Neural cell (in vitro differentiated cells): ENCODE measurements around the gene VPS37C. TPM values are rescaled to one million over a fixed set of nuclear protein-coding genes. Genes with fewer than 3 reads are reported as not detected.

Source experiments
- H2AFZ ChIP-seq: fragments of 200-600, 300-800 bp; sonication (generic), shearing (Covaris generic); 2 replicates; pipeline ENCODE4 v1.6.0; 2014; ENCODE audit warnings: low read depth, mild to moderate bottlenecking, antibody characterized with exemption, low read length, moderate library complexity
- H3F3A ChIP-seq: fragments of 200-600 bp; shearing (Covaris generic); 2 replicates; pipeline ENCODE4 v1.6.1; 2016; ENCODE audit warnings: mild to moderate bottlenecking, moderate library complexity, mixed read lengths, antibody characterized with exemption, low read length; ENCODE audit not compliant: insufficient read depth, poor library complexity, severe bottlenecking
- H3K27ac ChIP-seq: fragments of 200-600, 300-800 bp; sonication (generic), shearing (Covaris generic); 2 replicates; pipeline ENCODE4 v1.5.1; 2014; ENCODE audit warnings: mild to moderate bottlenecking, low read length, moderate library complexity
- H3K27me3 ChIP-seq: fragments of 300-800, 200-600 bp; sonication (generic), shearing (Covaris generic); 2 replicates; pipeline ENCODE4 v1.6.0; 2014; ENCODE audit warnings: mild to moderate bottlenecking, low read depth, low read length, moderate library complexity; ENCODE audit not compliant: insufficient read depth
- H3K36me3 ChIP-seq: fragments of 300-800, 200-600 bp; sonication (generic), shearing (Covaris generic); 2 replicates; pipeline ENCODE4 v1.5.1; 2014; ENCODE audit warnings: mild to moderate bottlenecking, antibody characterized with exemption, low read length, moderate library complexity; ENCODE audit not compliant: insufficient read depth
- H3K4me2 ChIP-seq: fragments of 300-800, 200-600 bp; sonication (generic), shearing (Covaris generic); 2 replicates; pipeline ENCODE4 v1.6.0; 2014; ENCODE audit warnings: mild to moderate bottlenecking, low read length
- H3K4me3 ChIP-seq: fragments of 300-800, 200-600 bp; sonication (generic), shearing (Covaris generic); 2 replicates; pipeline ENCODE4 v1.5.1; 2014; ENCODE audit warnings: mild to moderate bottlenecking, low read length, moderate library complexity
- H3K79me2 ChIP-seq: fragments of 200-600 bp; shearing (Covaris generic); replicated peaks from 2 replicates; pipeline ENCODE4 v1.6.0; 2014; ENCODE audit warnings: mild to moderate bottlenecking, low read length, moderate library complexity; ENCODE audit not compliant: insufficient read depth
- H3K9ac ChIP-seq: fragments of 300-800, 200-600 bp; sonication (generic), shearing (Covaris generic); 2 replicates; pipeline ENCODE4 v1.6.1; 2016; ENCODE audit warnings: mild to moderate bottlenecking, low read length, mixed read lengths
- H3K9me2 ChIP-seq: fragments of 200-600 bp; shearing (Covaris generic); 2 replicates; pipeline ENCODE4 v1.6.1; 2016; ENCODE audit warnings: mild to moderate bottlenecking, low read length, mixed read lengths; ENCODE audit not compliant: insufficient read depth
- H3K9me3 ChIP-seq: fragments of 200-600, 300-800 bp; sonication (generic), shearing (Covaris generic); 2 replicates; pipeline ENCODE4 v1.6.1; 2016; ENCODE audit warnings: mild to moderate bottlenecking, mixed run types, low read length, moderate library complexity, mixed read lengths
- H4K20me1 ChIP-seq: fragments of 200-600 bp; shearing (Covaris generic); 2 replicates; pipeline ENCODE4 v1.6.1; 2016; ENCODE audit warnings: mild to moderate bottlenecking, mixed run types; ENCODE audit not compliant: insufficient read depth
- EP300 ChIP-seq: fragments of 450-650 bp; conservative IDR thresholded peaks from 2 replicates; pipeline ENCODE4 v1.6.1; 2014; ENCODE audit warnings: antibody characterized with exemption, mild to moderate bottlenecking, moderate library complexity; ENCODE audit not compliant: poor library complexity, severe bottlenecking
- EZH2 ChIP-seq: fragments of 200-600, 300-800 bp; shearing (Covaris generic), sonication (generic); IDR thresholded peaks from 2 replicates; pipeline ENCODE4 v1.6.1; 2014; ENCODE audit warnings: antibody characterized with exemption, low read length, borderline replicate concordance, mild to moderate bottlenecking; ENCODE audit not compliant: insufficient read depth, poor library complexity, severe bottlenecking
- MXI1 ChIP-seq: fragments of 450-650 bp; conservative IDR thresholded peaks from 2 replicates; pipeline ENCODE4 v1.6.1; 2014; ENCODE audit warnings: antibody characterized with exemption, mild to moderate bottlenecking; ENCODE audit not compliant: poor library complexity, severe bottlenecking
- POLR2AphosphoS5 ChIP-seq: IDR thresholded peaks from 2 replicates; pipeline ENCODE4 v1.6.1; 2012
- RAD21 ChIP-seq: fragments of 450-650 bp; conservative IDR thresholded peaks from 2 replicates; pipeline ENCODE4 v1.6.1; 2014; ENCODE audit warnings: antibody characterized with exemption, mild to moderate bottlenecking, moderate library complexity
- SMC3 ChIP-seq: fragments of 450-650 bp; conservative IDR thresholded peaks from 2 replicates; pipeline ENCODE4 v1.6.1; 2014; ENCODE audit warnings: antibody characterized with exemption, mild to moderate bottlenecking, moderate library complexity; ENCODE audit not compliant: poor library complexity
- TAF1 ChIP-seq: IDR thresholded peaks from 2 replicates; pipeline ENCODE4 v1.6.1; 2012; ENCODE audit warnings: low read depth
- polyA plus RNA-seq: library from polyadenylated mRNA; depleted of rRNA; stranded (reverse); fragments of >200 nt; gene quantifications from 2 replicates; pipeline ENCODE4 v1.2.3, GENCODE V29; 2014
- TF ChIP-seq, protein P1 (sequence below): IDR thresholded peaks from 2 replicates; pipeline ENCODE4 v1.6.1; 2012; ENCODE audit warnings: borderline replicate concordance
- TF ChIP-seq, protein P2 (sequence below): fragments of 450-650 bp; IDR thresholded peaks from 2 replicates; pipeline ENCODE4 v1.5.1; 2014; ENCODE audit warnings: antibody characterized with exemption, mild to moderate bottlenecking, moderate library complexity; ENCODE audit not compliant: poor library complexity, severe bottlenecking

VPS37C gene
- polyA plus RNA-seq, 1 donor from 2014 or later, result 7.3 TPM

GRCh38 chr11:61117168-61117520, 44.1 kb downstream of the VPS37C start:
- H3K36me3 ChIP-seq, result no peaks in the 10 kb centered on the region
- H3K9me2 ChIP-seq, result no peaks in the 10 kb centered on the region
- no peak overlapping the region for H3K27ac ChIP-seq
- H3K9me3 ChIP-seq, result no peaks in the 10 kb centered on the region
- no peaks in the 10 kb centered on the region for H4K20me1 ChIP-seq
- TF ChIP-seq EZH2, result no peak
- no peak for TF ChIP-seq RAD21
- TF ChIP-seq, protein P1, sequence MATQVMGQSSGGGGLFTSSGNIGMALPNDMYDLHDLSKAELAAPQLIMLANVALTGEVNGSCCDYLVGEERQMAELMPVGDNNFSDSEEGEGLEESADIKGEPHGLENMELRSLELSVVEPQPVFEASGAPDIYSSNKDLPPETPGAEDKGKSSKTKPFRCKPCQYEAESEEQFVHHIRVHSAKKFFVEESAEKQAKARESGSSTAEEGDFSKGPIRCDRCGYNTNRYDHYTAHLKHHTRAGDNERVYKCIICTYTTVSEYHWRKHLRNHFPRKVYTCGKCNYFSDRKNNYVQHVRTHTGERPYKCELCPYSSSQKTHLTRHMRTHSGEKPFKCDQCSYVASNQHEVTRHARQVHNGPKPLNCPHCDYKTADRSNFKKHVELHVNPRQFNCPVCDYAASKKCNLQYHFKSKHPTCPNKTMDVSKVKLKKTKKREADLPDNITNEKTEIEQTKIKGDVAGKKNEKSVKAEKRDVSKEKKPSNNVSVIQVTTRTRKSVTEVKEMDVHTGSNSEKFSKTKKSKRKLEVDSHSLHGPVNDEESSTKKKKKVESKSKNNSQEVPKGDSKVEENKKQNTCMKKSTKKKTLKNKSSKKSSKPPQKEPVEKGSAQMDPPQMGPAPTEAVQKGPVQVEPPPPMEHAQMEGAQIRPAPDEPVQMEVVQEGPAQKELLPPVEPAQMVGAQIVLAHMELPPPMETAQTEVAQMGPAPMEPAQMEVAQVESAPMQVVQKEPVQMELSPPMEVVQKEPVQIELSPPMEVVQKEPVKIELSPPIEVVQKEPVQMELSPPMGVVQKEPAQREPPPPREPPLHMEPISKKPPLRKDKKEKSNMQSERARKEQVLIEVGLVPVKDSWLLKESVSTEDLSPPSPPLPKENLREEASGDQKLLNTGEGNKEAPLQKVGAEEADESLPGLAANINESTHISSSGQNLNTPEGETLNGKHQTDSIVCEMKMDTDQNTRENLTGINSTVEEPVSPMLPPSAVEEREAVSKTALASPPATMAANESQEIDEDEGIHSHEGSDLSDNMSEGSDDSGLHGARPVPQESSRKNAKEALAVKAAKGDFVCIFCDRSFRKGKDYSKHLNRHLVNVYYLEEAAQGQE, result no peak
- no peak for TF ChIP-seq EP300
- TF ChIP-seq, protein P2, sequence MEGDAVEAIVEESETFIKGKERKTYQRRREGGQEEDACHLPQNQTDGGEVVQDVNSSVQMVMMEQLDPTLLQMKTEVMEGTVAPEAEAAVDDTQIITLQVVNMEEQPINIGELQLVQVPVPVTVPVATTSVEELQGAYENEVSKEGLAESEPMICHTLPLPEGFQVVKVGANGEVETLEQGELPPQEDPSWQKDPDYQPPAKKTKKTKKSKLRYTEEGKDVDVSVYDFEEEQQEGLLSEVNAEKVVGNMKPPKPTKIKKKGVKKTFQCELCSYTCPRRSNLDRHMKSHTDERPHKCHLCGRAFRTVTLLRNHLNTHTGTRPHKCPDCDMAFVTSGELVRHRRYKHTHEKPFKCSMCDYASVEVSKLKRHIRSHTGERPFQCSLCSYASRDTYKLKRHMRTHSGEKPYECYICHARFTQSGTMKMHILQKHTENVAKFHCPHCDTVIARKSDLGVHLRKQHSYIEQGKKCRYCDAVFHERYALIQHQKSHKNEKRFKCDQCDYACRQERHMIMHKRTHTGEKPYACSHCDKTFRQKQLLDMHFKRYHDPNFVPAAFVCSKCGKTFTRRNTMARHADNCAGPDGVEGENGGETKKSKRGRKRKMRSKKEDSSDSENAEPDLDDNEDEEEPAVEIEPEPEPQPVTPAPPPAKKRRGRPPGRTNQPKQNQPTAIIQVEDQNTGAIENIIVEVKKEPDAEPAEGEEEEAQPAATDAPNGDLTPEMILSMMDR, result no peak
- TF ChIP-seq POLR2AphosphoS5, result no peak
- TF ChIP-seq MXI1, result no peak
- TF ChIP-seq TAF1, result no peak
- TF ChIP-seq SMC3, result no peak
- no peak overlapping the region for H3K9ac ChIP-seq
- H3K79me2 ChIP-seq, result no peaks in the 10 kb centered on the region
- no peak overlapping the region for H2AFZ ChIP-seq
- no peak overlapping the region for H3K4me3 ChIP-seq
- H3K4me2 ChIP-seq, result no peak overlapping the region
- H3K27me3 ChIP-seq, result no peaks in the 10 kb centered on the region
- H3F3A ChIP-seq, result no peaks in the 10 kb centered on the region

DNA sequence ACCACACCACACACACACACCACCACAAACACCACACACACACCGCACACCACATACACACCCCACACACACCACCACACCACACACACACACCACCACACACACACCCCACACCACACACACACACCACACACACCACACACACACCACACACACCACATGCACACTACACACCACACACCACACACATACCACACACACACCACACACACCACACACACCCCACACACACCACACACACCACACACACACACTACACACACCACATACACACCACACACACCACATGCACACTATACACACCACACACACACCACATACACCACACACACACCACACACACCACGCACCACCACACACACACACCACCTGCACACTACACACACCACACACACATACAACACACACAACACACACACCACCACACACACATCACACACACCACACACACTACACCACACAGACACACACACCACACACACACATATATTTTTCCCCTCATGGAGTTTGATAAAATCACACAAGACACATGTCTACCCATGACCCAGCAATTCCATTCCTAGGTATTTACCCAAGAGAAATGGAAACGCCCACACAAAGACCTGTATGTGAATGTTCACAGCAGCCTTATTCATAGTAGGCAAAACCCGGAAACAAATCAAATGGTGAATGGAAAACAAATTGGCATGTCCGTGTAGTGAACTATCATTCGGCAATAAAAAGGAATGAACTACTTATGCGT, 44.6 kb downstream of the VPS37C start:
- Histone ChIP-seq H4K20me1 (no peaks in the 10 kb centered on the region), H3K27ac (no peak overlapping the region), H3K79me2 (no peaks in the 10 kb centered on the region), H3K4me3 (no peak overlapping the region), H3K27me3 (no peaks in the 10 kb centered on the region), H3K4me2 (no peak overlapping the region), H3K9me3 (no peaks in the 10 kb centered on the region), H3F3A (no peaks in the 10 kb centered on the region), H3K36me3 (no peaks in the 10 kb centered on the region), H3K9ac (no peak overlapping the region), H2AFZ (no peak overlapping the region), H3K9me2 (no peaks in the 10 kb centered on the region)
- TF ChIP-seq, protein P1, result no peak
- no peak for TF ChIP-seq EP300
- TF ChIP-seq POLR2AphosphoS5, result no peak
- no peak for TF ChIP-seq RAD21
- TF ChIP-seq EZH2, result no peak
- TF ChIP-seq, protein P2, result no peak
- no peak for TF ChIP-seq SMC3
